Kidney capillary endothelial cell (primary cell): ENCODE results near the gene ASIC4.

Experiments used
- DNase-seq: peaks from one replicate; pipeline ENCODE4 v3.0.0-alpha.2; 2018; ENCODE audit warnings: low spot score

Gene ASIC4

GRCh38 chr2:219514836-219515235, 554 bp downstream of the ASIC4 start:
- no peak for DNase-seq

GRCh38 chr2:219515874-219516629, 1.8 kb downstream of the ASIC4 start:
- DNase-seq = no peak

GRCh38 chr2:219516888-219517287, 2.6 kb downstream of the ASIC4 start:
- DNase-seq = no peak

GRCh38 chr2:219517954-219518778, 3.9 kb downstream of the ASIC4 start:
- DNase-seq = no peak

GRCh38 chr2:219519526-219519916, 5.2 kb downstream of the ASIC4 start:
- no peak for DNase-seq

- no peak for DNase-seq
Observed at GRCh38 chr2:219520079-219520478, 5.8 kb downstream of the ASIC4 start.

- no peak for DNase-seq
Observed at GRCh38 chr2:219521066-219521880, 7.0 kb downstream of the ASIC4 start.

- no peak for DNase-seq
Observed at GRCh38 chr2:219522111-219523030, 8.1 kb downstream of the ASIC4 start.

GRCh38 chr2:219523031-219523671, 8.9 kb downstream of the ASIC4 start:
- no peak for DNase-seq

GRCh38 chr2:219524817-219525216, 10.5 kb downstream of the ASIC4 start:
- no peak for DNase-seq

- no peak for DNase-seq
Observed at GRCh38 chr2:219525533-219526232, 11.4 kb downstream of the ASIC4 start.

GRCh38 chr2:219526320-219527075, 12.2 kb downstream of the ASIC4 start:
- DNase-seq = no peak

- DNase-seq = no peak
Observed at GRCh38 chr2:219527076-219527394, 12.8 kb downstream of the ASIC4 start.

- no peak for DNase-seq
Observed at GRCh38 chr2:219527472-219527871, 13.2 kb downstream of the ASIC4 start.

- DNase-seq = peak; percentile 79
Observed at GRCh38 chr2:219530048-219530963, 16.0 kb downstream of the ASIC4 start.

- DNase-seq = no peak
Observed at GRCh38 chr2:219531639-219532377, 17.5 kb downstream of the ASIC4 start.

GRCh38 chr2:219532378-219532649, 18.0 kb downstream of the ASIC4 start:
- no peak for DNase-seq
